K562 (cell line): ENCODE measurements around the gene EPHA1. TPM values are rescaled to one million over a fixed set of nuclear protein-coding genes. Genes with fewer than 3 reads are reported as not detected.

Experiments used
- ATF4 ChIP-seq: fragments of 450-650 bp; formaldehyde crosslinking; IDR thresholded peaks from 2 replicates; pipeline ENCODE4 v1.4.0; 2022; ENCODE audit warnings: mild to moderate bottlenecking, moderate library complexity
- HMBOX1 ChIP-seq: sonication (generic); IDR thresholded peaks from 2 replicates; pipeline ENCODE4 v1.6.1; 2016
- L3MBTL2 ChIP-seq: fragments of 450-650 bp; IDR thresholded peaks from 2 replicates; pipeline ENCODE4 v1.6.1; 2016; ENCODE audit warnings: mild to moderate bottlenecking, moderate library complexity
- SUPT5H ChIP-seq: fragments of 450-650 bp; IDR thresholded peaks from 2 replicates; pipeline ENCODE4 v1.6.1; 2016
- THRB ChIP-seq: fragments of 450-650 bp; formaldehyde crosslinking; conservative IDR thresholded peaks from 2 replicates; pipeline ENCODE4 v1.4.0; 2022; ENCODE audit warnings: mild to moderate bottlenecking, missing genetic modification characterization
- XRCC4 ChIP-seq: IDR thresholded peaks from one replicate; pipeline ENCODE4 v1.6.1; 2011; ENCODE audit not compliant: insufficient read depth, insufficient read length; ENCODE audit errors: extremely low read depth
- ZNF584 ChIP-seq: fragments of 200-800 bp; sonication (Bioruptor generic); IDR thresholded peaks from 2 replicates; pipeline ENCODE4 v1.6.1; 2016; ENCODE audit warnings: low read depth, mild to moderate bottlenecking, missing genetic modification characterization, missing compliant biosample characterization
- polyA plus RNA-seq, 8 experiments: library from polyadenylated mRNA; depleted of rRNA in 4 of 8; stranded (reverse) in 5 of 8; unstranded in 3 of 8; fragments of >200 nt; fragmentation: Nextera tagmentation in 2 of 8; fragmentation: Illumina TruSeq in 1 of 8; extraction: Ambion mirVana in 2 of 8; extraction: Trizol in 1 of 8; gene quantifications; 2 replicates each; pipeline versions ENCODE4 v1.2.1 to v1.2.3, GENCODE V29; 2011 to 2014; ENCODE audit warnings: inconsistent platforms in 1 of 8, missing spikeins in 1 of 8
- total RNA-seq, 7 experiments: library from RNA; depleted of rRNA in 6 of 7; stranded (reverse); fragments of >200 nt in 6 of 7; fragmentation: Illumina TruSeq in 2 of 7; extraction: Trizol in 2 of 7; gene quantifications; 2 replicates each; pipeline versions ENCODE4 v1.2.1 to v1.2.3, GENCODE V29; 2011 to 2021; ENCODE audit warnings: low replicate concordance in 1 of 7
- TF ChIP-seq, protein P1 (sequence below), 2 experiments: fragments of 450-650 bp in 1 of 2; sonication (generic) in 1 of 2; formaldehyde crosslinking in 1 of 2; IDR thresholded peaks; 2 replicates each; pipeline versions ENCODE4 v1.7.1 to v1.9.0; 2016 to 2022; ENCODE audit warnings: inconsistent platforms in 1 of 2, mild to moderate bottlenecking in 1 of 2, missing genetic modification reagents in 1 of 2
- TF ChIP-seq, protein P2 (sequence below), 3 experiments: IDR thresholded peaks in 2 of 3; conservative IDR thresholded peaks in 1 of 3; 2 replicates each; pipeline ENCODE4 v1.5.1; 2011 to 2012; ENCODE audit warnings: low read length in 3 of 3, mild to moderate bottlenecking in 3 of 3, control low read depth in 2 of 3, improper control_type of control experiment in 1 of 3, inconsistent platforms in 1 of 3, low read depth in 1 of 3, mixed read lengths in 1 of 3, moderate library complexity in 1 of 3; ENCODE audit not compliant: insufficient read depth in 2 of 3

The EPHA1 gene
- total and polyA plus RNA-seq, 9 of the 15 experiments (the other 6 are each of a cell fraction or from before 2014, with no cell fraction given): 0.22 to 0.57 (median 0.32) TPM; not detected in 6

DNA sequence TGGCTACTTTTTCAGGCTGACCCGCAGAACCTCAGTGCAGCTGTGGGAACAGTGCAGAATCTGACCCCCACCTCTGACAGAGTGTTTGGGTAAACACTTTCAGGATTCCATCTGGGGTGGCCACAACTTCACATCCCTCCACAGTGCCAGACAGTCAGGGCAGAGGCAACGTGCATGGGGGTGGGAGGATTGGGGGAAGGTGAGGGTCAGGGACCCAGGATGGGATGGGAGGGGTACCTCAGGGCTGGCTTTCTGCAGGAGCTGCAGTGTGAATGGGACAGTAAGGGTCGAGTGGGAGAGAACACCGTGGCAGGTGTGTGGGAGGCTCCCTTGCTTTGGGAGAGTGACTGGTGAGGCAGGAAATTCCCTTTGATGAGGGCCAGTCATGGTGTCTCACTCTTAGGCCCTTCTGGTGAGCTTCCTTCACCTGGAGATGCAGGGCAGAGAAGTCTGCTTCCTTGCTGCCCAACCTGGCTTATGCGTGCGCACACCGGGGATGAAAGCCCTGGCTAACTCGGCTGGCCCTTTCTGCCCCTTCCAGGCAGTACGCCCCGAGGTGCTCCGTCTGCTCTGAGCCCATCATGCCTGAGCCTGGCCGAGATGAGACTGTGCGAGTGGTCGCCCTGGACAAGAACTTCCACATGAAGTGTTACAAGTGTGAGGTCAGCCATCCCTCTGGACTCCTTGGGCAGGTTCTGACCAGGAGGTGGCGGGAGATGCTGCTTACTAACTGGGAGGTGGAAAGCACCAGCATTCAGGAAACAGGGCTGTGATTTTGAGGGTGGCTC lies 19.1 kb downstream of the EPHA1 start (continued):
- TF ChIP-seq, protein P1, sequence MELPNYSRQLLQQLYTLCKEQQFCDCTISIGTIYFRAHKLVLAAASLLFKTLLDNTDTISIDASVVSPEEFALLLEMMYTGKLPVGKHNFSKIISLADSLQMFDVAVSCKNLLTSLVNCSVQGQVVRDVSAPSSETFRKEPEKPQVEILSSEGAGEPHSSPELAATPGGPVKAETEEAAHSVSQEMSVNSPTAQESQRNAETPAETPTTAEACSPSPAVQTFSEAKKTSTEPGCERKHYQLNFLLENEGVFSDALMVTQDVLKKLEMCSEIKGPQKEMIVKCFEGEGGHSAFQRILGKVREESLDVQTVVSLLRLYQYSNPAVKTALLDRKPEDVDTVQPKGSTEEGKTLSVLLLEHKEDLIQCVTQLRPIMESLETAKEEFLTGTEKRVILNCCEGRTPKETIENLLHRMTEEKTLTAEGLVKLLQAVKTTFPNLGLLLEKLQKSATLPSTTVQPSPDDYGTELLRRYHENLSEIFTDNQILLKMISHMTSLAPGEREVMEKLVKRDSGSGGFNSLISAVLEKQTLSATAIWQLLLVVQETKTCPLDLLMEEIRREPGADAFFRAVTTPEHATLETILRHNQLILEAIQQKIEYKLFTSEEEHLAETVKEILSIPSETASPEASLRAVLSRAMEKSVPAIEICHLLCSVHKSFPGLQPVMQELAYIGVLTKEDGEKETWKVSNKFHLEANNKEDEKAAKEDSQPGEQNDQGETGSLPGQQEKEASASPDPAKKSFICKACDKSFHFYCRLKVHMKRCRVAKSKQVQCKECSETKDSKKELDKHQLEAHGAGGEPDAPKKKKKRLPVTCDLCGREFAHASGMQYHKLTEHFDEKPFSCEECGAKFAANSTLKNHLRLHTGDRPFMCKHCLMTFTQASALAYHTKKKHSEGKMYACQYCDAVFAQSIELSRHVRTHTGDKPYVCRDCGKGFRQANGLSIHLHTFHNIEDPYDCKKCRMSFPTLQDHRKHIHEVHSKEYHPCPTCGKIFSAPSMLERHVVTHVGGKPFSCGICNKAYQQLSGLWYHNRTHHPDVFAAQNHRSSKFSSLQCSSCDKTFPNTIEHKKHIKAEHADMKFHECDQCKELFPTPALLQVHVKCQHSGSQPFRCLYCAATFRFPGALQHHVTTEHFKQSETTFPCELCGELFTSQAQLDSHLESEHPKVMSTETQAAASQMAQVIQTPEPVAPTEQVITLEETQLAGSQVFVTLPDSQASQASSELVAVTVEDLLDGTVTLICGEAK (IDR thresholded peaks at IDR 0.05): no peak
- TF ChIP-seq, protein P1 (CRISPR knock-in tag; IDR thresholded peaks at IDR 0.05): no peak
- TF ChIP-seq L3MBTL2 (no peak), HMBOX1 (no peak), XRCC4 (no peak), ATF4 (no peak), SUPT5H (no peak), ZNF584 (CRISPR knock-in tag) (no peak), THRB (CRISPR knock-in tag) (peak; percentile 42; the same call in 1 of the 2 replicates)
- TF ChIP-seq, protein P2, sequence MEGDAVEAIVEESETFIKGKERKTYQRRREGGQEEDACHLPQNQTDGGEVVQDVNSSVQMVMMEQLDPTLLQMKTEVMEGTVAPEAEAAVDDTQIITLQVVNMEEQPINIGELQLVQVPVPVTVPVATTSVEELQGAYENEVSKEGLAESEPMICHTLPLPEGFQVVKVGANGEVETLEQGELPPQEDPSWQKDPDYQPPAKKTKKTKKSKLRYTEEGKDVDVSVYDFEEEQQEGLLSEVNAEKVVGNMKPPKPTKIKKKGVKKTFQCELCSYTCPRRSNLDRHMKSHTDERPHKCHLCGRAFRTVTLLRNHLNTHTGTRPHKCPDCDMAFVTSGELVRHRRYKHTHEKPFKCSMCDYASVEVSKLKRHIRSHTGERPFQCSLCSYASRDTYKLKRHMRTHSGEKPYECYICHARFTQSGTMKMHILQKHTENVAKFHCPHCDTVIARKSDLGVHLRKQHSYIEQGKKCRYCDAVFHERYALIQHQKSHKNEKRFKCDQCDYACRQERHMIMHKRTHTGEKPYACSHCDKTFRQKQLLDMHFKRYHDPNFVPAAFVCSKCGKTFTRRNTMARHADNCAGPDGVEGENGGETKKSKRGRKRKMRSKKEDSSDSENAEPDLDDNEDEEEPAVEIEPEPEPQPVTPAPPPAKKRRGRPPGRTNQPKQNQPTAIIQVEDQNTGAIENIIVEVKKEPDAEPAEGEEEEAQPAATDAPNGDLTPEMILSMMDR (IDR thresholded peaks at IDR 0.05 in 2 of 3, conservative IDR thresholded peaks at IDR 0.05 in 1 of 3; ENCODE audit: insufficient read depth in 2 of 3, low read depth in 1 of 3, low read length in 3 of 3): peak in 2 of 3 experiments; percentile 24 to 33; a peak in 1 of 6 replicates
